ENCODE results near the gene KIAA1671. TPM values are rescaled to one million over a fixed set of nuclear protein-coding genes. Genes with fewer than 3 reads are reported as not detected.
A peak's percentile ranks its signal among the peaks of the same experiment; 100 is the strongest.

The KIAA1671 gene
- total RNA-seq, 1 experiment from 2014 or later = 18.6 TPM

GRCh38 chr22:25197340-25197739, 244.8 kb downstream of the KIAA1671 start:
- ChIA-PET POLR2A (ENCODE audit: unreplicated experiment) (no interaction called here), CTCF (no interaction called here)
- no peaks in the 10 kb centered on the region; the same call in 1 of the 2 replicates for H4K20me1 ChIP-seq (ENCODE audit: low read length)
- no peak overlapping the region for H2AFZ ChIP-seq (ENCODE audit: low read length)
- H3K36me3 ChIP-seq (ENCODE audit: low read depth, low read length) = no peaks in the 10 kb centered on the region
- no peaks in the 10 kb centered on the region for H3K79me2 ChIP-seq (ENCODE audit: low read length)
- H3K9ac ChIP-seq (ENCODE audit: low read length) = no peak overlapping the region
- H3K9me2 ChIP-seq (replicated peaks; ENCODE audit: low read length) = no peaks in the 10 kb centered on the region
- no peak overlapping the region for H3K4me2 ChIP-seq (ENCODE audit: low read length)
- no peak overlapping the region for H3K4me3 ChIP-seq (ENCODE audit: low read length)
- no peak overlapping the region for H3K27ac ChIP-seq (ENCODE audit: low read length)
- BruUV-seq (replicated peaks) = no TSS peak
- no peaks in the 10 kb centered on the region for H3K9me3 ChIP-seq (ENCODE audit: low read length)
- no peak for DNase-seq
- intact Hi-C loops (cut with micrococcal nuclease) = no loop called here
- no peaks in the 10 kb centered on the region for H3K27me3 ChIP-seq (ENCODE audit: low read length)
- no peaks in the 10 kb centered on the region for H3F3A ChIP-seq (ENCODE audit: low read length, unreplicated experiment)
- TF ChIP-seq EZH2phosphoT487 (IDR thresholded peaks at IDR 0.05; ENCODE audit: borderline replicate concordance, low read length) = no peak
- TF ChIP-seq, protein P1, sequence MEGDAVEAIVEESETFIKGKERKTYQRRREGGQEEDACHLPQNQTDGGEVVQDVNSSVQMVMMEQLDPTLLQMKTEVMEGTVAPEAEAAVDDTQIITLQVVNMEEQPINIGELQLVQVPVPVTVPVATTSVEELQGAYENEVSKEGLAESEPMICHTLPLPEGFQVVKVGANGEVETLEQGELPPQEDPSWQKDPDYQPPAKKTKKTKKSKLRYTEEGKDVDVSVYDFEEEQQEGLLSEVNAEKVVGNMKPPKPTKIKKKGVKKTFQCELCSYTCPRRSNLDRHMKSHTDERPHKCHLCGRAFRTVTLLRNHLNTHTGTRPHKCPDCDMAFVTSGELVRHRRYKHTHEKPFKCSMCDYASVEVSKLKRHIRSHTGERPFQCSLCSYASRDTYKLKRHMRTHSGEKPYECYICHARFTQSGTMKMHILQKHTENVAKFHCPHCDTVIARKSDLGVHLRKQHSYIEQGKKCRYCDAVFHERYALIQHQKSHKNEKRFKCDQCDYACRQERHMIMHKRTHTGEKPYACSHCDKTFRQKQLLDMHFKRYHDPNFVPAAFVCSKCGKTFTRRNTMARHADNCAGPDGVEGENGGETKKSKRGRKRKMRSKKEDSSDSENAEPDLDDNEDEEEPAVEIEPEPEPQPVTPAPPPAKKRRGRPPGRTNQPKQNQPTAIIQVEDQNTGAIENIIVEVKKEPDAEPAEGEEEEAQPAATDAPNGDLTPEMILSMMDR (conservative IDR thresholded peaks at IDR 0.05; ENCODE audit: low read depth, low read length) = no peak
- no peak for TF ChIP-seq EZH2 (IDR thresholded peaks at IDR 0.05; ENCODE audit: low read length, unreplicated experiment)
- no peak for ATAC-seq
- H3K4me1 ChIP-seq (ENCODE audit: insufficient read depth, low read length) = no peaks in the 10 kb centered on the region

DNA sequence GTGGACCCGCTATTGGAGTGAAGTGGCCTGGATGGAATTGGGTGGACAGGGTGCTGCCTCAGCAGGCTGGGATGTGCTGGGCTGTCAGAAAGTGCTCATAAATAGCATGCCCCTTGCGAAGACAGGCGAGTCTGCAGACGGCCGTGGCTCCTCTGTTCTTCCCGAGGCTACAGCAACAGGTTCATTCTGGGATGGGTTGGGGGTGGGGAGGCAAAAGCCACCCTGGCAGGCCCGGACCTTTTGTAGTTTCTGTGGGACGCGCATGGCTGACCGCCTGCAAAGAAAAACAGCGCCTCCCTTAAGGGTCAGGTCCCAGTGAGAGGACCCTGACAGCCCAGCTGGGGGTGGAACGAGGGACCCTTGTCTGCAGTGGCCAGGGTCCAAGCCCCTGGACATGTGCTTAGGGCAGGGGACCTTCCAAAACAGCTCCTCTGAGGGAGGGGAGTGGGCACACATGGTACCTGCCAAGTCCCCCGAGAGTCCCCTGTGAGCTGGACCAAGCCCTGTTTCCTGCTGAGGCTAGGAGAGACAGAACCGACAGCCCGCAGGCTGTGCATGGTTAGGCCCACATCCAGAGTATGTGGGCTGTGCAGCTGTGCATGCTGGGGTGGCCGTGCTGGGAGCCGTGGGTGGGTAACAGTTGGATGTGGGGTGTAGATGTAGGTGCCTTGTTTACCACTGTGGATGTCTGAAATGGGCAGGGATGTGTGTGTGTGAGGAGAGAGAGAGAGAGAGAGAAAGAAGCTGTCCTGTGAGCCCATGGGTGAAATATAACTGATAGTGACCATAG, 247.4 kb downstream of the KIAA1671 start, which contains the start of gene CRYBB3:
Gene CRYBB3 (plus strand): TSS at position 128 of the 790 bp plus-strand sequence. CDS start 1,539 bp downstream, outside the sequence.
- Histone ChIP-seq H3F3A (ENCODE audit: low read length, unreplicated experiment) (no peaks in the 10 kb centered on the region), H2AFZ (ENCODE audit: low read length) (no peak within 1 kb of the TSS), H3K36me3 (ENCODE audit: low read depth, low read length) (no peaks in the 10 kb centered on the region), H3K4me1 (ENCODE audit: insufficient read depth, low read length) (no peaks in the 10 kb centered on the region), H3K9ac (ENCODE audit: low read length) (no peak within 1 kb of the TSS), H3K9me2 (replicated peaks; ENCODE audit: low read length) (no peaks in the 10 kb centered on the region), H3K4me3 (ENCODE audit: low read length) (no peak within 1 kb of the TSS), H3K27me3 (ENCODE audit: low read length) (no peaks in the 10 kb centered on the region), H3K27ac (ENCODE audit: low read length) (no peak within 1 kb of the TSS), H3K9me3 (ENCODE audit: low read length) (no peaks in the 10 kb centered on the region), H3K4me2 (ENCODE audit: low read length) (no peak within 1 kb of the TSS), H4K20me1 (ENCODE audit: low read length) (no peaks in the 10 kb centered on the region), H3K79me2 (ENCODE audit: low read length) (no peaks in the 10 kb centered on the region)
- CTCF ChIA-PET = no interaction called here
- ATAC-seq (no peak), DNase-seq (no peak)
- intact Hi-C loops (cut with micrococcal nuclease) = no loop called here
- POLR2A ChIA-PET (ENCODE audit: unreplicated experiment) = no interaction called here
- BruUV-seq (replicated peaks) = no TSS peak
- TF ChIP-seq, protein P1 (conservative IDR thresholded peaks at IDR 0.05; ENCODE audit: low read depth, low read length) = no peak
- TF ChIP-seq EZH2 (IDR thresholded peaks at IDR 0.05; ENCODE audit: low read length, unreplicated experiment) = no peak
- TF ChIP-seq EZH2phosphoT487 (IDR thresholded peaks at IDR 0.05; ENCODE audit: borderline replicate concordance, low read length) = no peak

- Histone ChIP-seq H3K9me3 (ENCODE audit: low read length) (no peaks in the 10 kb centered on the region), H3K4me1 (ENCODE audit: insufficient read depth, low read length) (no peaks in the 10 kb centered on the region), H3K79me2 (ENCODE audit: low read length) (no peaks in the 10 kb centered on the region), H3K27me3 (ENCODE audit: low read length) (no peaks in the 10 kb centered on the region), H3K9ac (ENCODE audit: low read length) (no peak overlapping the region), H3K27ac (ENCODE audit: low read length) (no peak overlapping the region), H3K4me2 (ENCODE audit: low read length) (no peak overlapping the region), H3K36me3 (ENCODE audit: low read depth, low read length) (no peaks in the 10 kb centered on the region), H3F3A (ENCODE audit: low read length, unreplicated experiment) (no peaks in the 10 kb centered on the region), H3K4me3 (ENCODE audit: low read length) (no peak overlapping the region), H3K9me2 (replicated peaks; ENCODE audit: low read length) (no peaks in the 10 kb centered on the region), H2AFZ (ENCODE audit: low read length) (no peak overlapping the region), H4K20me1 (ENCODE audit: low read length) (no peaks in the 10 kb centered on the region)
- ChIA-PET CTCF (no interaction called here), POLR2A (ENCODE audit: unreplicated experiment) (no interaction called here)
- no TSS peak for BruUV-seq (replicated peaks)
- DNase-seq (peak; percentile 4), ATAC-seq (no peak)
- intact Hi-C loops (cut with micrococcal nuclease) = no loop called here
- TF ChIP-seq EZH2 (IDR thresholded peaks at IDR 0.05; ENCODE audit: low read length, unreplicated experiment) = no peak
- TF ChIP-seq EZH2phosphoT487 (IDR thresholded peaks at IDR 0.05; ENCODE audit: borderline replicate concordance, low read length) = no peak
- TF ChIP-seq, protein P1 (conservative IDR thresholded peaks at IDR 0.05; ENCODE audit: low read depth, low read length) = no peak
Observed at GRCh38 chr22:25200967-25201366, 248.5 kb downstream of the KIAA1671 start.
